ENCODE results near the gene TRMO. TPM values are rescaled to one million over a fixed set of nuclear protein-coding genes. Genes with fewer than 3 reads are reported as not detected.

TRMO gene
- total and polyA plus RNA-seq, 2 experiments from 2014 or later, result 10.5 to 13.0 TPM

DNA sequence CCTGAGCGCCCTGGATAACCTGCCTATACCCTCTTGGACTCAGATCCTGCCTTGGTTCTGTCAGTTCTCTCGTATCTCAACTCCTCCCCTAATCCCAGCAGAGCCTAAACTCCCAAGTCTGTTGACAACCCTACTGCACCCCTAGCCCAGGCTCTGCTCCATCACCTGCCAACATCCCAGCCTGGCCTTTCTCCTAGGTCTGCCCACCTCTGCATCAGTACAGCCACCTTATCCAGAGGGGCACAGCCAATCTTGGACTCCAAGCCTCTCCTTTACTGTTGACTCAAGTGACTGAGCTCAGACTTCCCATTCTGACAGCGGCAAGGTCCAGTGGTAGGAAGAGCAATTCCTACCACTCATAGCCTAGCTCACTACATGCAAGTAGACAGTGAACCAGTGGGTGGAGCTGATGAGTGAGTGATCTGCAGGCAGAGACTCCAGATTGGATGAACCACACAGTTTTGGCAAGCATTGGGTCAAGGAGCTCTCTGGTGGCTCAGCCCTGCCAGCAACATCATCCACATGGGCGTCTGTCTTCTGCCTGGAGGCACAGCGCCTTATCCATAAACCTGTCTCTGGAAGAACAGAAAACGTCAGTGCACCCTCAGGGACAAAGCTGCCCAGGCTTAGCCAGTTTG lies 26.5 kb downstream of the TRMO start:
- TF ChIP-seq EZH2phosphoT487 (IDR thresholded peaks at IDR 0.05; ENCODE audit: insufficient read depth, low read depth), result no peak
- TF ChIP-seq EZH2 (IDR thresholded peaks at IDR 0.05; ENCODE audit: insufficient read depth, poor library complexity, severe bottlenecking), result no peak

DNA sequence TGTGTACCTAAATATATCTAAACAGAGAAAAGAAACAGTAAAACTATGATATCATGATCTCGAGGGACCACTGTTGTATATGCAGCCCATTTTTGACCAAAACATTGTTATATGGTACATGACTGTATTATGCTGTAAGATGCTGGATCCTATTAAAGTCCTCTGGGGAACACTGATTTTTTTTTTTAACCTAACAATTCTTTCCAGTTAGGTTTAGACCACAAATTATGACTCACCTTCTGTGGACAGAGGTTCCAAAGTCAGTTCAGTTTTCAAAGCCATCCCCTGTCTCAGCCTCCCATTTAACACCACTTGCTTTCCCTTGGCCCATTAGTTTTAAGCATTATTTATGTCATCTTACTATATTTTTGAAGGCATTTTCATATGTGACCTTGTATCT lies 27.1 kb downstream of the TRMO start:
- Histone ChIP-seq H3K4me1 (ENCODE audit: insufficient read depth) (peaks cover 6% of the 10 kb centered on the region), H3K27me3 (replicated peaks; ENCODE audit: insufficient read depth) (no peaks in the 10 kb centered on the region), H2AFZ (no peak overlapping the region), H3F3A (ENCODE audit: insufficient read depth) (peaks cover 5% of the 10 kb centered on the region), H4K20me1 (ENCODE audit: insufficient read depth) (no peaks in the 10 kb centered on the region), H3K9me2 (ENCODE audit: insufficient read depth) (no peaks in the 10 kb centered on the region), H3K9me3 (ENCODE audit: low read depth) (no peaks in the 10 kb centered on the region), H3K36me3 (ENCODE audit: low read depth) (no peaks in the 10 kb centered on the region), H3K79me2 (ENCODE audit: insufficient read depth) (no peaks in the 10 kb centered on the region), H3K4me2 (ENCODE audit: unreplicated experiment) (no peak overlapping the region), H3K27ac (no peak overlapping the region), H3K4me3 (no peak overlapping the region), H3K9ac (no peak overlapping the region)
- in situ Hi-C loops (cut with MboI), result no loop called here
- 44 to 45% methylated on average over 1 of the region's 1 CpG for WGBS, 2 experiments (ENCODE audit: low coverage in 1 of 2, low lambda C conversion rate in 2 of 2, missing lambda C conversion rate in 2 of 2)
- no peak for DNase-seq
- TF ChIP-seq EZH2 (IDR thresholded peaks at IDR 0.05; ENCODE audit: insufficient read depth, poor library complexity, severe bottlenecking) (no peak), EZH2phosphoT487 (IDR thresholded peaks at IDR 0.05; ENCODE audit: insufficient read depth, low read depth) (no peak)

More for the DNA sequence above, 26.5 kb downstream of the TRMO start:
- H3K4me2 ChIP-seq (ENCODE audit: unreplicated experiment), result no peak overlapping the region
- no peaks in the 10 kb centered on the region for H4K20me1 ChIP-seq (ENCODE audit: insufficient read depth)
- no peaks in the 10 kb centered on the region for H3K79me2 ChIP-seq (ENCODE audit: insufficient read depth)
- H3K27ac ChIP-seq, result no peak overlapping the region
- peaks cover 11% of the 10 kb centered on the region for H3F3A ChIP-seq (ENCODE audit: insufficient read depth)
- peak; percentile 64 for DNase-seq
- no peaks in the 10 kb centered on the region for H3K9me3 ChIP-seq (ENCODE audit: low read depth)
- 51 to 58% methylated on average over 6 of the region's 6 CpGs for WGBS, 2 experiments (ENCODE audit: low coverage in 1 of 2, low lambda C conversion rate in 2 of 2, missing lambda C conversion rate in 2 of 2)
- no peak overlapping the region for H3K4me3 ChIP-seq
- no peaks in the 10 kb centered on the region for H3K9me2 ChIP-seq (ENCODE audit: insufficient read depth)
- peaks cover 10% of the 10 kb centered on the region for H3K4me1 ChIP-seq (ENCODE audit: insufficient read depth)
- H3K9ac ChIP-seq, result no peak overlapping the region
- no peaks in the 10 kb centered on the region for H3K36me3 ChIP-seq (ENCODE audit: low read depth)
- no peaks in the 10 kb centered on the region for H3K27me3 ChIP-seq (replicated peaks; ENCODE audit: insufficient read depth)
- no peak overlapping the region for H2AFZ ChIP-seq
- in situ Hi-C loops (cut with MboI), result no loop called here

DNA sequence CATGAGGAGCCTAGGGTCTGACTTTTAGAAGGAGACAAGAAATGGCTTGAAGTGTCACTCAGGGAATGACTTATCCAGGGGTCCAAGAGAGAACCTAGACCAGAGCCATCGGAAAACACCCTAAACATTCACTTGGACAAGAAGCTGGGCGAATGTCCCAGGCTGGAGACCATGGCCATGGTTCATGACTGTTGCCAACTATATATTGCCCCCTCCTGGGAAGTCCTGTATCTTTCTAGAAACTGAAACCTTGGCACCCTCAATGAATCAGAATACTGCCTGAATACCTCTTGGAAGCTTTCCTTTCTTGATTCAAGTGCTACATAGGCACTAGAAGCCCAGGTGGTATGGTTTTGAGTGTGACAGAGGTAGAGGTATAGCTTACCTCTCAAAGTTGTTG lies 29.9 kb downstream of the TRMO start:
- Histone ChIP-seq H3K79me2 (ENCODE audit: insufficient read depth) (no peaks in the 10 kb centered on the region), H3K36me3 (ENCODE audit: low read depth) (no peaks in the 10 kb centered on the region), H3K4me3 (no peak overlapping the region), H4K20me1 (ENCODE audit: insufficient read depth) (no peaks in the 10 kb centered on the region), H3K9me2 (ENCODE audit: insufficient read depth) (no peaks in the 10 kb centered on the region), H3K9me3 (ENCODE audit: low read depth) (no peaks in the 10 kb centered on the region), H3K4me1 (ENCODE audit: insufficient read depth) (no peaks in the 10 kb centered on the region), H3K4me2 (ENCODE audit: unreplicated experiment) (no peak overlapping the region), H3K9ac (no peak overlapping the region), H3K27ac (no peak overlapping the region), H3K27me3 (replicated peaks; ENCODE audit: insufficient read depth) (no peaks in the 10 kb centered on the region), H2AFZ (no peak overlapping the region), H3F3A (ENCODE audit: insufficient read depth) (no peaks in the 10 kb centered on the region)
- TF ChIP-seq EZH2 (IDR thresholded peaks at IDR 0.05; ENCODE audit: insufficient read depth, poor library complexity, severe bottlenecking), result no peak
- TF ChIP-seq EZH2phosphoT487 (IDR thresholded peaks at IDR 0.05; ENCODE audit: insufficient read depth, low read depth), result no peak
- 50 to 77% methylated on average over 2 of the region's 2 CpGs for WGBS, 2 experiments (ENCODE audit: low coverage in 1 of 2, low lambda C conversion rate in 2 of 2, missing lambda C conversion rate in 2 of 2)
- no peak for DNase-seq
- in situ Hi-C loops (cut with MboI), result no loop called here

DNA sequence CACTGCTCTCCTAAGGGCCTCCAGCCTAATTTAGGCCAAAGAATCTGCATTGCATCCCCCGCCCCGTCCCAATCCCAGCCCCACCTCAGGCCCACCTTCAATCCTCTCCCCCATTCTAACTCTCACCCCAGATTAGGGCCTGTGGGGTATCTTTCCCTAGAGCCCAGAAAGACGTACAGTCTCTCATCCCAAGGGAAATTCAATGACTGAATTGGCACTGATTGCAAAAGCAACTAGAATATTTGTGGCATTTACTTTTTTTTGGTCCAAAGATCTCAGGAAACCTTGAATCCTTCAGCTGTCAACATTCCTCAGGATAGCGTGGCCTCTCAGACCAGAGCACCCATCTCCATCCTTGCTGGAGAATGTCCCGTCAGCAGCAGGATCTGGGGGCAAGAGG lies 30.6 kb downstream of the TRMO start:
- H2AFZ ChIP-seq, result no peak overlapping the region
- in situ Hi-C loops (cut with MboI), result no loop called here
- H3K27me3 ChIP-seq (replicated peaks; ENCODE audit: insufficient read depth), result no peaks in the 10 kb centered on the region
- no peak overlapping the region for H3K9ac ChIP-seq
- 81 to 90% methylated on average over 4 to 5 of the region's 5 CpGs for WGBS, 2 experiments (ENCODE audit: low coverage in 1 of 2, low lambda C conversion rate in 2 of 2, missing lambda C conversion rate in 2 of 2)
- H3K9me3 ChIP-seq (ENCODE audit: low read depth), result no peaks in the 10 kb centered on the region
- H3F3A ChIP-seq (ENCODE audit: insufficient read depth), result no peaks in the 10 kb centered on the region
- no peak for DNase-seq
- no peaks in the 10 kb centered on the region for H3K36me3 ChIP-seq (ENCODE audit: low read depth)
- no peak overlapping the region for H3K4me2 ChIP-seq (ENCODE audit: unreplicated experiment)
- no peak overlapping the region for H3K27ac ChIP-seq
- H3K4me1 ChIP-seq (ENCODE audit: insufficient read depth), result no peaks in the 10 kb centered on the region
- H3K9me2 ChIP-seq (ENCODE audit: insufficient read depth), result no peaks in the 10 kb centered on the region
- no peaks in the 10 kb centered on the region for H4K20me1 ChIP-seq (ENCODE audit: insufficient read depth)
- TF ChIP-seq EZH2 (IDR thresholded peaks at IDR 0.05; ENCODE audit: insufficient read depth, poor library complexity, severe bottlenecking), result no peak
- TF ChIP-seq EZH2phosphoT487 (IDR thresholded peaks at IDR 0.05; ENCODE audit: insufficient read depth, low read depth), result no peak
- H3K79me2 ChIP-seq (ENCODE audit: insufficient read depth), result no peaks in the 10 kb centered on the region
- no peak overlapping the region for H3K4me3 ChIP-seq

Data from GM23248 (cell line).